ENCODE data around the gene DYSF.

DYSF gene

DNA sequence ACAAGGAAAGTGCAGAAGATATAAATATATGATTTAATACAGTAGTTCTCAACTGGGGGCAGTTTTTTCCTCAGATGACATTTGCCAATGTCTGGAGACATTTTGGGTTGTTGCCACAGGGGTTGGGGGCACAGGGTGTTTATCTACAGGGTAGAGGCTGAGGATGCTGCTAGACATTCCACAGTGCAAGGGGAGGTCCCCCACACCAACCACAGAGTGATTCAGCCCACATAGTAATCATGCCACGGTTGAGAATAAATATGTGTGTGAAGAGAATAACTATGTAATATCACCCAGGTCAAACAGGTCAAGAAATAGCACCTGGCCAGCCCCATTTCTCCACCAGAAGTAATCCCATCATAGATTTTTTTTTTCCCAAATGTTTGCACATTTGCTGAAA lies 17.9 kb downstream of the DYSF start:
- H3K4me1 ChIP-seq = no peaks in the 10 kb centered on the region
- H3K4me3 ChIP-seq = no peak overlapping the region
- H3K9me3 ChIP-seq = no peaks in the 10 kb centered on the region
- DNase-seq (ENCODE audit: low spot score in 2 of 2) = no peak
- in situ Hi-C loops (cut with MboI; ENCODE audit: low sequenced_read_pairs) = no loop called here
- H3K36me3 ChIP-seq (replicated peaks) = no peaks in the 10 kb centered on the region
- H3K27me3 ChIP-seq (ENCODE audit: low read depth) = peaks cover 28% of the 10 kb centered on the region

DNA sequence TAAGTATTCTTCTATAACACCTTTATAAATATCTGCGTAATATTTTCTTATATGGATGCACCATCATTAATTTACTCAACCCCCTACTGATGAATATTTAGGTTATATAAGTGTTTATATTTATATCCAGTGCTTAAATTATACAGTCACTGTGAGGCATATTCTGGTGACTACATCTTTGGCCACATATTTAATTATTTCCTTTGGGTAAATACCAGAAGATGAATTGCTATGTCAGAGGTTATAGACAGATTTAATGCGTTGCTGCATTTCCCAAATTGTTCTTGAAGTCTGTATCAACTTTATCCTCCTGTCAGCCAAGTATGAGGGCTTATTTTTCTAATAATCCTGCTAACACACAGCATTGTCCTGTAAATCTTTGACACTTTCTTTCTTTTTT lies 18.7 kb downstream of the DYSF start:
- Histone ChIP-seq H3K27me3 (ENCODE audit: low read depth) (peaks cover 20% of the 10 kb centered on the region), H3K9me3 (no peaks in the 10 kb centered on the region), H3K4me1 (no peaks in the 10 kb centered on the region), H3K4me3 (no peak overlapping the region), H3K36me3 (replicated peaks) (no peaks in the 10 kb centered on the region)
- no peak for DNase-seq (ENCODE audit: low spot score in 2 of 2)
- in situ Hi-C loops (cut with MboI; ENCODE audit: low sequenced_read_pairs) = no loop called here

DNA sequence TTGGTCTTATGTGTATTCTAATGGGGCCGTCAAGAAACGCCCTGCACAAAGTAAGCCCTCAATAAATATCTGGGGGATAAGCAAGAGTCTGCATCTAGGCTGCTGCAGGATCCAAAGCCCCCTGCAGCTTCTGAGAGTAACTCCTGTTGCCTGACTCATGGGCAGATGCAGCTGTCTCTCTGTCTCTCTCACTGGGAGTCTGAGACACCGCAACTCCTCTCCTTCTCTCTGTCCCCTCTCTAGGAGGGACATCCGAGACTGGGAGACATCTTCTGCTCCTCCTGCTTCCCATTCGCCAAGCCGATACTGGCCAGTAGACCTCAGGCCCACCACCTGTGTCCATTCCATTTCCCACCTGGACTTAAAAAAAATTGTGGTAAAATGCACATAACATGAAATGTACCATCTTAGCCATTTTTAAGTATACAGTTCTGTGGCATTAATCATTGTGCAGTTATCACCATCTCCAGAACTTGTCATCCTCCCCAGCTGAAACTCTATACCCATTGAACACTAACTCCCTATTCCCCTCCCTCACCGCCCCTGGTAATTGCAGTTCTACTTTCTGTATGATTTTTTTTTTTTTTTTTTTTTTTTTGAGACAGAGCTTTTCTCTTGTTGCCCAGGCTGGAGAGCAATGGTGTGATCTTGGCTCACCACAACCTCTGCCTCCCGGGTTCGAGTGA lies 20.1 kb downstream of the DYSF start:
- Histone ChIP-seq H3K4me1 (no peaks in the 10 kb centered on the region), H3K9me3 (no peaks in the 10 kb centered on the region), H3K36me3 (replicated peaks) (no peaks in the 10 kb centered on the region), H3K27me3 (ENCODE audit: low read depth) (peaks cover 6% of the 10 kb centered on the region), H3K4me3 (no peak overlapping the region)
- no peak for DNase-seq (ENCODE audit: low spot score in 2 of 2)
- in situ Hi-C loops (cut with MboI; ENCODE audit: low sequenced_read_pairs) = no loop called here

DNA sequence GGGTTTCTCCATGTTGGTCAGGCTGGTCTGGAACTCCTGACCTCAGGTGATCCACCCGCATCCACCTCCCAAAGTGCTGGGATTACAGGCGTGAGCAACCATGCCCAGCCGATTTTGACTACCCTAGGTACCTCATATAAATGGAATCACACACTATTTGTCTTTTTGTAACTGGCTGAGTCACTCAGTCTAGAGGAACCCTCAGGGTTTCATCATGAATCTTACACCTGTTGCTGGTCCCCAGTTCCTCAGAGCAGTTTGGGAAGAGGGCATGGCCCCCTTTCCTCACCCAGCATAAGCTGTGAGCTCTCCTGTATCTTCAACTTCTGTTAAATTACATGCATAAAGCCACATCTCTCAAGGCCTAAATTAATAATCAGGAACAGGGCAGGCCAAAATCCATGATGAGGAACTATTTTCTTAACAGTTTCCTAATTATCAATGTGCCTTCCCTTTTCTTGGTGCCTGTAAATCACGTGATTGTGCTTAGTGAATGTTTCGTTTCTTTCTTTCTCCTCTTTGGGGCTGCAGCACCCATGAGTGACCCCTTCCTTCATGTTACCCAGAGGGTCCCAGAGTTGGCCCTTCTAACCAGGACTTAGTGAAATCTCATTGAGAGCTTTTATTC lies 20.9 kb downstream of the DYSF start:
- H3K27me3 ChIP-seq (ENCODE audit: low read depth) = peaks cover 4% of the 10 kb centered on the region
- no peak for DNase-seq (ENCODE audit: low spot score in 2 of 2)
- no peaks in the 10 kb centered on the region for H3K9me3 ChIP-seq
- no peaks in the 10 kb centered on the region for H3K4me1 ChIP-seq
- in situ Hi-C loops (cut with MboI; ENCODE audit: low sequenced_read_pairs) = no loop called here
- no peak overlapping the region for H3K4me3 ChIP-seq
- no peaks in the 10 kb centered on the region for H3K36me3 ChIP-seq (replicated peaks)

DNA sequence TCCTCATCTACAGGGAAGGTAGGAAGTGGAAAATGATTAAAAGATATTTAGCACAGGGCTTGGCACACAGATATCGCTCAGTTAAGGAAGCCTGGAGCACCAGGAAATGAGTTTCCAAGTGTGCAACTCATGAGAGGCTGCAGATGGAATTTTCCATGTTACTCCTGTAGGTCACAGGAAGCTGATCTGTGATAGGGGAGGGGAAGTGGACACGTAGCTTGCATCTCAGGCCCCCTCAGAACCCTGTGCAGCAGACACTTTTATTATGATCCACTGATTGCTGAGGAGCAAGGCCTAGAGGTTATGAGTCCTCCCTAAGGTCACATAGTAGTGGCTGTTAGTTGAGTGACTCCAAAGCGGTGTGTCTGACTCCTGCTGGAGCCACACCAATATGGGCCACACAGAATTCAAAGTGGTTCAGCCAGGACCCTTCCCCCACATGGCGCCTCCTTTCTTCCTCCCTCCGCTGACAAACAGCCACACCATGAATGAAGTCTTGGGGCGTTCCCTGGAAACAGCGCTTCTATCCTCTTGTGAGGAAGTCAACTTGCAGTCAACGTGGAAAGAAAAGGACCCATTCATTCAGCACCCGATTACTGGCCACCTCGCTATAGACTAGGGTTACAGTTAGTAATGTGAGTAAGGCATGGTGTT lies 21.5 kb downstream of the DYSF start:
- no peaks in the 10 kb centered on the region; the same call in 1 of the 2 replicates for H3K27me3 ChIP-seq (ENCODE audit: low read depth)
- no peak for DNase-seq (ENCODE audit: low spot score in 2 of 2)
- in situ Hi-C loops (cut with MboI; ENCODE audit: low sequenced_read_pairs) = no loop called here
- H3K36me3 ChIP-seq (replicated peaks) = no peaks in the 10 kb centered on the region
- no peaks in the 10 kb centered on the region for H3K9me3 ChIP-seq
- no peaks in the 10 kb centered on the region for H3K4me1 ChIP-seq
- no peak overlapping the region for H3K4me3 ChIP-seq

DNA sequence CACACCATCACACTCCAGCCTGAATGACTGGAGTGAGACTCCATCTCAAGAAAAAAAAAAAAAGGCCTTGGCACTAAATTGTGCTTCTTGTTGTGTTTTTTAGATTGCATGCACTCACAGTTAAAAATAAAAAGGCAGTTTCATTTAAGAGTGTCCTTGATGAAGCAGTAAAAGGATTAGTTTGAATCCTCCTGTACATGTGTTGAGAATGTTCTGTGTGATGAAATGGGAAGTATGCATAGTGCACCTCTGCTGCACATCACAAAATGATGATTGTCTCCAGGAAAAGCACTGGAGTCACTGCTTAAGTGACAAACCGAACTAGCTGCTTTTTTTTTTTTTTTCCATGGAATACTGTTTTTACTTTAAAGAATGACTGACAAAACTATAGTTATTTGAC lies 23.1 kb downstream of the DYSF start:
- Histone ChIP-seq H3K4me1 (no peaks in the 10 kb centered on the region), H3K4me3 (no peak overlapping the region), H3K36me3 (replicated peaks) (no peaks in the 10 kb centered on the region), H3K9me3 (no peaks in the 10 kb centered on the region), H3K27me3 (ENCODE audit: low read depth) (no peaks in the 10 kb centered on the region)
- no peak for DNase-seq (ENCODE audit: low spot score in 2 of 2)
- in situ Hi-C loops (cut with MboI; ENCODE audit: low sequenced_read_pairs) = no loop called here

DNA sequence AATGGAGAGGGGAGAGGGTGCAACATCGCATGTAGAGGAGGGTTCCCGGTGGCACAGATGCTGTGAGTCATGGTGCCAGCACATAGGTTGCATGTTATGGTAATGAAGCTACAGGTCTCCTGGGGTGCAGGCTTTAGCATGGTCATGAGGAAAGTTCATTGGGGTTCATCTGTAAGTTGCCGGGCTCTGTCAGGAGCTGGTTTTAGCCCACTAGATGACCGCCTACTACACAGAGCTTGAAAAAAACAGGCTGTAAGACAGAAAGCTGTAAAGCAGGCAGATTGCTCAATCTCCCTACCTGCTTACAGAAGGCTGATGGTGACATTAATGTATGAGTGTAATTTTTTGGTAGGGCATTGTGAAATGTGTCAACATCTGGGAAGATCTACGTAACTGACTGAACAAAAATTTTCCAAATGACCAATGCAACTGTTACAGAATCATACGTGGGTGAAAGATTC lies 23.9 kb downstream of the DYSF start:
- in situ Hi-C loops (cut with MboI; ENCODE audit: low sequenced_read_pairs) = no loop called here
- Histone ChIP-seq H3K36me3 (replicated peaks) (no peaks in the 10 kb centered on the region), H3K4me3 (no peak overlapping the region), H3K9me3 (no peaks in the 10 kb centered on the region), H3K27me3 (ENCODE audit: low read depth) (no peaks in the 10 kb centered on the region), H3K4me1 (no peaks in the 10 kb centered on the region)
- DNase-seq (ENCODE audit: low spot score in 2 of 2) = no peak

DNA sequence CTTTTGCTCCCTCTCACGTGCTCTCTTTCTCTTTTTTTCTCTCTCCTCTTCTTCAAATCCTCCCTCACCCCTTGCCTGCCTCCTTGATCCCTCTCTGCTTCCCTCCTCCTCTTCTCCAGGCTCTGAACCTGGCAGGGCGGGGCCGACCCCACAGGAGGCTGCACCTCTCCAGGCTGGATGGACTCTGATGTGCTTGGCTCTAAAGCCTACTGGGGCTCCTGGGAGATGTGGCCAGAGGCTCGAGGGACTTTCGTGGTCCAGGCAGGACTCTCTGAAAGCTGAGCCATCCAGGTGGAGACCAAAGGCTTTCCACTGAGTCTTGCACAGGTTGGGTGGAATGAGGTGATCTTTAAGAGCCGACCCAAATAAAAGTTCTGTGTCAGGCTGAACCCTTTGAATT lies 25.4 kb downstream of the DYSF start:
- no peaks in the 10 kb centered on the region for H3K4me1 ChIP-seq
- no peaks in the 10 kb centered on the region for H3K36me3 ChIP-seq (replicated peaks)
- in situ Hi-C loops (cut with MboI; ENCODE audit: low sequenced_read_pairs) = no loop called here
- H3K9me3 ChIP-seq = no peaks in the 10 kb centered on the region
- H3K27me3 ChIP-seq (ENCODE audit: low read depth) = no peaks in the 10 kb centered on the region
- H3K4me3 ChIP-seq = no peak overlapping the region
- DNase-seq (ENCODE audit: low spot score in 2 of 2) = no peak

DNA sequence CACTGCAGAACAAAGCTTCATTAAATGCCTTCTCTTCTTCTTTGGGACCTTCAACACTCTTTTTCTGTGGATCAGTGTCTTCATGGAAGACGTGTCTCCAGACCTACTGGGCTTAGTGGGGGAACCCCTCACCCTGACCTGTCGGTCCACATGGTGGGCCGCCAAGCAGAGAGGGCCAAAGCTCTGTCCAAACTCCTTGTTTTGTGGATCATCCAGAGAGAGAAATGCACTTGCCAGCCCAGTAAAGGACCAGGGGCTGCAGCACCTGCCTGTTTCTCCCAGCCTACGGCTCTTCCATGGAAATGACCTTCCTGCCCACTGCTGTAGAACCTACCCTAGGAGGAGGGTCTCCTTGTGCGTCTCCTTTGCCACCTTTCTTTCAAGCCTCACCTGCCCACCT lies 25.9 kb downstream of the DYSF start:
- Histone ChIP-seq H3K4me1 (no peaks in the 10 kb centered on the region), H3K36me3 (replicated peaks) (no peaks in the 10 kb centered on the region), H3K27me3 (ENCODE audit: low read depth) (no peaks in the 10 kb centered on the region), H3K9me3 (no peaks in the 10 kb centered on the region), H3K4me3 (no peak overlapping the region)
- no peak for DNase-seq (ENCODE audit: low spot score in 2 of 2)
- in situ Hi-C loops (cut with MboI; ENCODE audit: low sequenced_read_pairs) = no loop called here

DNA sequence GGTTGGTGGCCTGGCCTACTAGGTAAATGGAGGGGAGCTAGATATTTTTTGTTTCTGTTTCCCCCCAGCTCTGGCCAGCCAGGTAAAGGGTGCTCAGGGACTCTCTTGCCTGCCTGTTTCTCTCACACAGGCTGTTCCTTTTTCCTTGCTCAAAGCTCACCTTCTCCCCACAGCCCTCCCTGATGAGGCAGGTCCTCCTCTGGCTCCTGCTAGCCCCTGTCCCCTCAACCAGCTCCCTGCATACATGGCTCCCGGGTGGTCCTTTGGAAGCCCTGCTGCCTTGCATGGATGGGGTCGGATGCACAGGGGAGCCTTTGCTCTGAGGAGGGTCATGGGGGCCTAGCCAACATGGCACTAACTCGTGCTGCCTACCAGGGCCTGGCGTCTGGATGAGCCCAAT lies 27.8 kb downstream of the DYSF start:
- no peak for DNase-seq (ENCODE audit: low spot score in 2 of 2)
- in situ Hi-C loops (cut with MboI; ENCODE audit: low sequenced_read_pairs) = no loop called here
- H3K36me3 ChIP-seq (replicated peaks) = no peaks in the 10 kb centered on the region
- H3K4me1 ChIP-seq = no peaks in the 10 kb centered on the region
- H3K9me3 ChIP-seq = no peaks in the 10 kb centered on the region
- H3K27me3 ChIP-seq (ENCODE audit: low read depth) = no peaks in the 10 kb centered on the region
- no peak overlapping the region for H3K4me3 ChIP-seq

DNA sequence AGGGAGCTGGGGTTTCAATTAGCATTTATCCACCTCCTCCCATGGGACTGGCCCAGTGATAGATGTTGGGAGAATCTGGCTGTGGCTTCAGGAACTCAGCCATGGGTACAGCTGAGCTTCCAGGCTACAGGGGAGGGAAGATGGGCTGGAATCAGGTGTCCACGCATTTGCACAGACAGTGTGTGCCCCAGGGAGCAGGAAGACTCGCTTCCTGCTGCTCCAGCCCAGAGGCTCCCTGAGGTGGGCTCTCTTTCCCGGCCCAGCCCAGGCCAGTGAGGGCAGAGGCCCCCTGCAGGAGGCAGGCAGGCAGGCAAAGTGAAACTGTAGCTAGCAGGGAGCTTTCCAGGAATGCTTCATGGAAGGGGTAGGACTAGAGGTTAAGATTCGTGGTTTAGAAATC lies 28.7 kb downstream of the DYSF start:
- Histone ChIP-seq H3K27me3 (ENCODE audit: low read depth) (no peaks in the 10 kb centered on the region), H3K9me3 (no peaks in the 10 kb centered on the region), H3K4me1 (no peaks in the 10 kb centered on the region), H3K4me3 (no peak overlapping the region), H3K36me3 (replicated peaks) (no peaks in the 10 kb centered on the region)
- DNase-seq (ENCODE audit: low spot score in 2 of 2) = no peak
- in situ Hi-C loops (cut with MboI; ENCODE audit: low sequenced_read_pairs) = no loop called here

DNA sequence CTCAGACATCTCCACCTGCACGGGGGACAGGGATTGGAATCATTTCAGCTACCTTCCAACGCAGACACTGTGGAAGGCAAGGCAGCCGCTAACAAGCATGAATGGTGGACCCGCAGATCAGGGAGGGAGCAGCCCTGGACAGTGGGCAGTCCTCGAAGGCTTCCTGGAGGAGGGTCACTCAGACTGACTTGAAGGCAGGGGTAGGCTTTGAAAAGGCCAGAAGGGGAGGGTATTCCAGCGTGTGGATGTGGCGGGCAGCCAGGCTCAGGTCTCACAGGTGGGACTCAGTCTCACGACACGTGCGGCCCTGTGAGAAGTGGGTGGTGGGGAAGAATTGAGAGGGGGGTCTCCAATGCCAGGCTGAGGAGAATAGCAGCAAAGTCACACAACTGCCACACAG lies 29.9 kb downstream of the DYSF start:
- Histone ChIP-seq H3K27me3 (ENCODE audit: low read depth) (no peaks in the 10 kb centered on the region; the same call in 1 of the 2 replicates), H3K36me3 (replicated peaks) (no peaks in the 10 kb centered on the region), H3K9me3 (no peaks in the 10 kb centered on the region), H3K4me3 (no peak overlapping the region), H3K4me1 (no peaks in the 10 kb centered on the region)
- in situ Hi-C loops (cut with MboI; ENCODE audit: low sequenced_read_pairs) = no loop called here
- no peak for DNase-seq (ENCODE audit: low spot score in 2 of 2)

DNA sequence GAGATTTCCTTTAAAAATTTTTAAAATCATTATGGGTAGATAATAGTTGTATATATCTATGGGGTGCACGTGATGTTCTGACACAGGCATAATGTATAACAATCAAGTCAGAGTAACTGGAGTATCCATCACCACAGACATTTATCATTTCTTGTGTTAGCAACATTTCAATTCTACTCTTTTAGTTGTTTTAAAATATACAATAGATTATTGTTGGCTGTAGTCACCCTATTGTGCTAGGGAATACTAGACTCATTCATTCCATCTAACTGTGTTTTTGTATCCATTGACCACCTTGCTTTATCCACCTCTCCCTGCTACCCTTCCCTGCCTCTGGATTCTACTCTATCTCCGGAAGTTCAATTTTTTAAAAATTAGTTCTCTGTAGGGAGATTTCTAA lies 31.0 kb downstream of the DYSF start:
- Histone ChIP-seq H3K4me1 (no peaks in the 10 kb centered on the region), H3K4me3 (no peak overlapping the region), H3K9me3 (no peaks in the 10 kb centered on the region), H3K27me3 (ENCODE audit: low read depth) (peaks cover 3% of the 10 kb centered on the region; the same call in 1 of the 2 replicates), H3K36me3 (replicated peaks) (no peaks in the 10 kb centered on the region)
- in situ Hi-C loops (cut with MboI; ENCODE audit: low sequenced_read_pairs) = no loop called here
- no peak for DNase-seq (ENCODE audit: low spot score in 2 of 2)

DNA sequence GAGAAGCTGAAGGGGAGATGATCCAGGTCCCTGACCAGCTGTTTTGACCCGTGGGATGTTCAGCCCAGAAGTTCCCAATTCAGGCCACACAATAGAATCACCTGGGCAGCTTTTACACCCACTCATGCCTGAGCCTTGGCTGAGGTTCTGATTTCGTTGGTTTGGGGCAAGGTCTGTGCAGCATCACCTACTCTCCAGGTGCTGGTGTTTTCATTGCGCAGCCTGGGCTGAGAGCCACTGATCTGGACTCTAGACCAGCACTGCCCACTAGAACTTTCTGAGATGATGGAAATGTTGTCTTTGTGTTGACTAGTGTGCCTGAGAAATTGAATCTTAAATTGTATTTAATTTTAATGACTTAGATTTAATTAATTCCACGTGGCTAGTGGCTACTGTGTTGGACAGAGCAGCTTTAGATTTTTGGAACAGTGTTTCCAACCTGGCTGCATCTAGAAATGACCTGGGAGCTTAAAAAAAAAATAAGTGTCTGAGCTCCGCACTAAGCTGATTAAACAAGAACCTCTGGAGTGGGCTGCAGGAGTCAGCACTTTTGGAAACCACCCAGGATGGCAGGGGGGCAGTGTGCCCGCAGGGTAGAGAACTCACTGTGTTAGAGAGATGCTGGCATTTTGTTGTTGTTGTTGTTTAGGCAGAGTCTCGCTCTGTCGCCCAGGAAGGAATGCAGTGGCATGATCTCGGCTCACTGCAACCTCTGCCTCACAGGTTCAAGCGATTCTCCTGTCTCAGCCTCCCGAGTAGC lies 33.7 kb downstream of the DYSF start:
- in situ Hi-C loops (cut with MboI; ENCODE audit: low sequenced_read_pairs) = no loop called here
- no peak overlapping the region for H3K4me3 ChIP-seq
- no peak for DNase-seq (ENCODE audit: low spot score in 2 of 2)
- H3K9me3 ChIP-seq = no peaks in the 10 kb centered on the region
- no peaks in the 10 kb centered on the region for H3K4me1 ChIP-seq
- H3K36me3 ChIP-seq (replicated peaks) = no peaks in the 10 kb centered on the region
- peaks cover 3% of the 10 kb centered on the region; the same call in 1 of the 2 replicates for H3K27me3 ChIP-seq (ENCODE audit: low read depth)

Measured in HAP-1 (cell line).